ENCODE results near the gene RYR3.

DNA sequence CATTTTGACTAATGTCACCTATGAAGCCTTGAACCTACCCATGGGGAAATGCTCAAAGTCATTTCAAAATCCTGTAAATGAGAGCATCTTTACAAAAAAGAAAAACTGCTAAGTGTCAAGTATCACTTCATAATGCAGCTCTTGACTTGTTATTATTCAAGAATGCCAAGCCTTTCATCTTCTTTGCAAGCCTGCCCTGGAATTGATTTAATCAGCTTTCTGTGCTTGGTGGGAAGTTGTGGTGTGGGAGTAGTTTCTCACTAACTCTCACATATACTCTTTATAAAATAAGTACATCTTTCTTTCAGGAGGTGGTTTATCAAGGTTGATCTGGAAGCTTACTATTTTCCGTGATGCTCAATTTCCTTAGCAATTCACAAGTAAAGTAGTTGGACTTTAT is 43.6 kb downstream of the RYR3 start:
- TF ChIP-seq, protein P1, sequence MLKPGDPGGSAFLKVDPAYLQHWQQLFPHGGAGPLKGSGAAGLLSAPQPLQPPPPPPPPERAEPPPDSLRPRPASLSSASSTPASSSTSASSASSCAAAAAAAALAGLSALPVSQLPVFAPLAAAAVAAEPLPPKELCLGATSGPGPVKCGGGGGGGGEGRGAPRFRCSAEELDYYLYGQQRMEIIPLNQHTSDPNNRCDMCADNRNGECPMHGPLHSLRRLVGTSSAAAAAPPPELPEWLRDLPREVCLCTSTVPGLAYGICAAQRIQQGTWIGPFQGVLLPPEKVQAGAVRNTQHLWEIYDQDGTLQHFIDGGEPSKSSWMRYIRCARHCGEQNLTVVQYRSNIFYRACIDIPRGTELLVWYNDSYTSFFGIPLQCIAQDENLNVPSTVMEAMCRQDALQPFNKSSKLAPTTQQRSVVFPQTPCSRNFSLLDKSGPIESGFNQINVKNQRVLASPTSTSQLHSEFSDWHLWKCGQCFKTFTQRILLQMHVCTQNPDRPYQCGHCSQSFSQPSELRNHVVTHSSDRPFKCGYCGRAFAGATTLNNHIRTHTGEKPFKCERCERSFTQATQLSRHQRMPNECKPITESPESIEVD (tag by site-specific recombination; IDR thresholded peaks at IDR 0.05), result no peak
- TF ChIP-seq TCF7L2 (IDR thresholded peaks at IDR 0.05; ENCODE audit: borderline replicate concordance, low read depth, low read length) (no peak), ZNF561 (tag by site-specific recombination; IDR thresholded peaks at IDR 0.05; ENCODE audit: borderline replicate concordance) (no peak), ZNF19 (tag by site-specific recombination; IDR thresholded peaks at IDR 0.05; ENCODE audit: low read depth) (no peak)

Data from HEK293 (cell line).